Progenitor cell of endocrine pancreas (in vitro differentiated cells): Measurements from ENCODE around the gene RPP30. TPM values are rescaled to one million over a fixed set of nuclear protein-coding genes. Genes with fewer than 3 reads are reported as not detected.

Experiments
- DNase-seq: peaks from one replicate; pipeline ENCODE4 v3.0.0; 2021; ENCODE audit warnings: low spot score; ENCODE audit not compliant: unreplicated experiment
- H3K27ac Mint-ChIP-seq: 2 replicates; pipeline ENCODE4 v1.8.0; 2021; ENCODE audit warnings: mild to moderate bottlenecking, moderate library complexity, mixed read lengths
- H3K27me3 Mint-ChIP-seq: 2 replicates; pipeline ENCODE4 v1.8.0; 2021; ENCODE audit warnings: mixed read lengths
- H3K36me3 Mint-ChIP-seq: 2 replicates; pipeline ENCODE4 v1.8.0; 2022; ENCODE audit warnings: mixed read lengths; ENCODE audit not compliant: insufficient read depth
- H3K4me1 Mint-ChIP-seq: 2 replicates; pipeline ENCODE4 v1.8.0; 2021; ENCODE audit warnings: low read depth, mixed read lengths
- H3K4me3 Mint-ChIP-seq: 2 replicates; pipeline ENCODE4 v1.8.0; 2021; ENCODE audit warnings: low read depth, mild to moderate bottlenecking, moderate library complexity, mixed read lengths
- H3K9me3 Mint-ChIP-seq: 2 replicates; pipeline ENCODE4 v1.8.0; 2021; ENCODE audit warnings: low read depth, mixed read lengths
- CTCF ChIP-seq: fragments of 200-600 bp; sonication (generic); IDR thresholded peaks from one replicate; pipeline ENCODE4 v1.5.0; 2021; ENCODE audit warnings: antibody characterized with exemption, mild to moderate bottlenecking; ENCODE audit not compliant: unreplicated experiment
- total RNA-seq: library from RNA; stranded (reverse); gene quantifications from 2 replicates; pipeline ENCODE4 v1.2.1, GENCODE V29; 2021

Gene RPP30
- total RNA-seq, 1 donor from 2014 or later, result 53.5 TPM

- Mint-ChIP-seq H3K27ac (peak within 1 kb of the TSS; percentile 90), H3K4me3 (peak within 1 kb of the TSS; percentile 70), H3K36me3 (peaks cover 3% of the 10 kb centered on the region), H3K27me3 (peaks cover 17% of the 10 kb centered on the region), H3K4me1 (peaks cover 25% of the 10 kb centered on the region), H3K9me3 (no peaks in the 10 kb centered on the region)
- TF ChIP-seq CTCF, result no peak
- no peak for DNase-seq
These were observed 49.4 kb downstream of the RPP30 start, which contains the start of gene ANKRD1 for GRCh38 chr10:90920986-90921666. ANKRD1 (minus strand) TSS chr10:90921087; CDS start chr10:90921027, 60 bp downstream.

- H3K4me3 Mint-ChIP-seq, result no peak overlapping the region
- no peak for DNase-seq
- peaks cover 3% of the 10 kb centered on the region for H3K36me3 Mint-ChIP-seq
- peaks cover 25% of the 10 kb centered on the region for H3K4me1 Mint-ChIP-seq
- TF ChIP-seq CTCF, result no peak
- H3K27ac Mint-ChIP-seq, result no peak overlapping the region
- H3K9me3 Mint-ChIP-seq, result no peaks in the 10 kb centered on the region
- H3K27me3 Mint-ChIP-seq, result peaks cover 20% of the 10 kb centered on the region
These were observed 50.1 kb downstream of the RPP30 start for GRCh38 chr10:90921906-90922305.

- TF ChIP-seq CTCF, result no peak
- H3K4me3 Mint-ChIP-seq, result no peak overlapping the region
- H3K4me1 Mint-ChIP-seq, result peaks cover 25% of the 10 kb centered on the region
- H3K27ac Mint-ChIP-seq, result no peak overlapping the region
- no peak for DNase-seq
- peaks cover 26% of the 10 kb centered on the region for H3K27me3 Mint-ChIP-seq
- H3K9me3 Mint-ChIP-seq, result no peaks in the 10 kb centered on the region
- no peaks in the 10 kb centered on the region for H3K36me3 Mint-ChIP-seq
These were observed 51.4 kb downstream of the RPP30 start for GRCh38 chr10:90923111-90923731.

- Mint-ChIP-seq H3K27ac (no peak overlapping the region), H3K27me3 (peaks cover 29% of the 10 kb centered on the region), H3K9me3 (no peaks in the 10 kb centered on the region), H3K36me3 (no peaks in the 10 kb centered on the region), H3K4me3 (no peak overlapping the region), H3K4me1 (peaks cover 20% of the 10 kb centered on the region)
- no peak for DNase-seq
- no peak for TF ChIP-seq CTCF
These were observed 52.8 kb downstream of the RPP30 start for GRCh38 chr10:90924552-90924951.

- H3K27me3 Mint-ChIP-seq, result peaks cover 26% of the 10 kb centered on the region
- H3K4me1 Mint-ChIP-seq, result peaks cover 19% of the 10 kb centered on the region
- no peak for DNase-seq
- TF ChIP-seq CTCF, result no peak
- H3K4me3 Mint-ChIP-seq, result no peak overlapping the region
- H3K9me3 Mint-ChIP-seq, result no peaks in the 10 kb centered on the region
- H3K27ac Mint-ChIP-seq, result no peak overlapping the region
- H3K36me3 Mint-ChIP-seq, result no peaks in the 10 kb centered on the region
These were observed 53.6 kb downstream of the RPP30 start for GRCh38 chr10:90925079-90926029.
